Measurements from ENCODE around the gene HPDL.
"Not testable (repeated sequence)": the region's sequence is repeated elsewhere in the genome, so short reads cannot be mapped to it uniquely, and the experiment has no call there.

Gene HPDL

GRCh38 chr1:45326627-45327623 is at the start of gene HPDL:
Gene HPDL, plus strand, starts transcription at chr1:45326895. Its CDS starts 254 bp downstream, at chr1:45327149.
- peak; percentile 48 for DNase-seq (ENCODE audit: low read depth)
- TF ChIP-seq CTCF (conservative IDR thresholded peaks at IDR 0.05; ENCODE audit: control insufficient read depth, insufficient read depth, low read depth, low read length): no peak
- H3K4me3 ChIP-seq (ENCODE audit: control insufficient read depth, low read depth, low read length): peak within 1 kb of the TSS; percentile 53

GRCh38 chr1:45282351-45282750 is 44.3 kb upstream of the HPDL start:
- DNase-seq (ENCODE audit: low read depth): peak; percentile 20
- no peak for TF ChIP-seq CTCF (conservative IDR thresholded peaks at IDR 0.05; ENCODE audit: control insufficient read depth, insufficient read depth, low read depth, low read length)
- H3K4me3 ChIP-seq (ENCODE audit: control insufficient read depth, low read depth, low read length): no peak overlapping the region

GRCh38 chr1:45284858-45285257 is 41.8 kb upstream of the HPDL start:
- H3K4me3 ChIP-seq (ENCODE audit: control insufficient read depth, low read depth, low read length): not testable (repeated sequence)

GRCh38 chr1:45286521-45286920 is 40.2 kb upstream of the HPDL start:
- DNase-seq (ENCODE audit: low read depth): not testable (repeated sequence)

More at GRCh38 chr1:45284858-45285257, 41.8 kb upstream of the HPDL start:
- DNase-seq (ENCODE audit: low read depth): not testable (repeated sequence)

GRCh38 chr1:45291002-45291401 is 35.7 kb upstream of the HPDL start:
- DNase-seq (ENCODE audit: low read depth); H3K4me3 ChIP-seq (ENCODE audit: control insufficient read depth, low read depth, low read length): not testable (repeated sequence)

More at GRCh38 chr1:45286521-45286920, 40.2 kb upstream of the HPDL start:
- not testable (repeated sequence) for H3K4me3 ChIP-seq (ENCODE audit: control insufficient read depth, low read depth, low read length)

GRCh38 chr1:45291716-45292115 is 35.0 kb upstream of the HPDL start:
- H3K4me3 ChIP-seq (ENCODE audit: control insufficient read depth, low read depth, low read length): no peak overlapping the region
- no peak for TF ChIP-seq CTCF (conservative IDR thresholded peaks at IDR 0.05; ENCODE audit: control insufficient read depth, insufficient read depth, low read depth, low read length)
- no peak for DNase-seq (ENCODE audit: low read depth)

- TF ChIP-seq CTCF (conservative IDR thresholded peaks at IDR 0.05; ENCODE audit: control insufficient read depth, insufficient read depth, low read depth, low read length): no peak
- no peak overlapping the region for H3K4me3 ChIP-seq (ENCODE audit: control insufficient read depth, low read depth, low read length)
- DNase-seq (ENCODE audit: low read depth): no peak
These were observed 28.9 kb upstream of the HPDL start for GRCh38 chr1:45297666-45298356.

GRCh38 chr1:45299296-45299695 is 27.4 kb upstream of the HPDL start:
- DNase-seq (ENCODE audit: low read depth): no peak
- no peak for TF ChIP-seq CTCF (conservative IDR thresholded peaks at IDR 0.05; ENCODE audit: control insufficient read depth, insufficient read depth, low read depth, low read length)
- H3K4me3 ChIP-seq (ENCODE audit: control insufficient read depth, low read depth, low read length): no peak overlapping the region
